ENCODE results near the gene FRMD3.

The FRMD3 gene

GRCh38 chr9:83270116-83270515 lies 268.1 kb downstream of the FRMD3 start:
- Histone ChIP-seq H3K27me3 (ENCODE audit: low read depth) (no peaks in the 10 kb centered on the region), H3K4me3 (no peak overlapping the region), H3K9me3 (no peaks in the 10 kb centered on the region), H3K4me1 (no peaks in the 10 kb centered on the region), H3K36me3 (replicated peaks) (no peaks in the 10 kb centered on the region)
- in situ Hi-C loops (cut with MboI; ENCODE audit: low sequenced_read_pairs): no loop called here
- DNase-seq (ENCODE audit: low spot score in 2 of 2): no peak

GRCh38 chr9:83267741-83268140 lies 270.5 kb downstream of the FRMD3 start:
- Histone ChIP-seq H3K4me3 (no peak overlapping the region), H3K4me1 (no peaks in the 10 kb centered on the region), H3K27me3 (ENCODE audit: low read depth) (no peaks in the 10 kb centered on the region), H3K36me3 (replicated peaks) (no peaks in the 10 kb centered on the region), H3K9me3 (no peaks in the 10 kb centered on the region)
- in situ Hi-C loops (cut with MboI; ENCODE audit: low sequenced_read_pairs): no loop called here
- no peak for DNase-seq (ENCODE audit: low spot score in 2 of 2)

GRCh38 chr9:83266666-83267496 lies 271.3 kb downstream of the FRMD3 start:
- no peak overlapping the region for H3K4me3 ChIP-seq
- H3K4me1 ChIP-seq: no peaks in the 10 kb centered on the region
- no peaks in the 10 kb centered on the region for H3K27me3 ChIP-seq (ENCODE audit: low read depth)
- in situ Hi-C loops (cut with MboI; ENCODE audit: low sequenced_read_pairs): no loop called here
- DNase-seq (ENCODE audit: low spot score in 2 of 2): no peak
- H3K9me3 ChIP-seq: no peaks in the 10 kb centered on the region
- no peaks in the 10 kb centered on the region for H3K36me3 ChIP-seq (replicated peaks)

GRCh38 chr9:83266331-83266665 lies 271.9 kb downstream of the FRMD3 start:
- in situ Hi-C loops (cut with MboI; ENCODE audit: low sequenced_read_pairs): no loop called here
- no peak for DNase-seq (ENCODE audit: low spot score in 2 of 2)
- H3K36me3 ChIP-seq (replicated peaks): no peaks in the 10 kb centered on the region
- no peaks in the 10 kb centered on the region for H3K9me3 ChIP-seq
- H3K27me3 ChIP-seq (ENCODE audit: low read depth): no peaks in the 10 kb centered on the region
- H3K4me1 ChIP-seq: no peaks in the 10 kb centered on the region
- H3K4me3 ChIP-seq: no peak overlapping the region

- in situ Hi-C loops (cut with MboI; ENCODE audit: low sequenced_read_pairs): no loop called here
- no peak overlapping the region for H3K4me3 ChIP-seq
- H3K4me1 ChIP-seq: no peaks in the 10 kb centered on the region
- no peaks in the 10 kb centered on the region for H3K36me3 ChIP-seq (replicated peaks)
- H3K9me3 ChIP-seq: no peaks in the 10 kb centered on the region
- H3K27me3 ChIP-seq (ENCODE audit: low read depth): no peaks in the 10 kb centered on the region
- no peak for DNase-seq (ENCODE audit: low spot score in 2 of 2)
Measured at GRCh38 chr9:83264315-83264714, 273.9 kb downstream of the FRMD3 start.

GRCh38 chr9:83259558-83259957 lies 278.6 kb downstream of the FRMD3 start:
- Histone ChIP-seq H3K4me1 (no peaks in the 10 kb centered on the region), H3K36me3 (replicated peaks) (no peaks in the 10 kb centered on the region), H3K4me3 (no peak overlapping the region), H3K9me3 (no peaks in the 10 kb centered on the region), H3K27me3 (ENCODE audit: low read depth) (no peaks in the 10 kb centered on the region)
- in situ Hi-C loops (cut with MboI; ENCODE audit: low sequenced_read_pairs): no loop called here
- DNase-seq (ENCODE audit: low spot score in 2 of 2): no peak

- no peaks in the 10 kb centered on the region for H3K4me1 ChIP-seq
- no peak for DNase-seq (ENCODE audit: low spot score in 2 of 2)
- no peak overlapping the region for H3K4me3 ChIP-seq
- no peaks in the 10 kb centered on the region for H3K36me3 ChIP-seq (replicated peaks)
- H3K27me3 ChIP-seq (ENCODE audit: low read depth): no peaks in the 10 kb centered on the region
- in situ Hi-C loops (cut with MboI; ENCODE audit: low sequenced_read_pairs): no loop called here
- H3K9me3 ChIP-seq: no peaks in the 10 kb centered on the region
Measured at GRCh38 chr9:83257937-83258891, 280.0 kb downstream of the FRMD3 start.

- H3K9me3 ChIP-seq: no peaks in the 10 kb centered on the region
- no peaks in the 10 kb centered on the region for H3K36me3 ChIP-seq (replicated peaks)
- H3K4me1 ChIP-seq: no peaks in the 10 kb centered on the region
- H3K4me3 ChIP-seq: no peak overlapping the region
- DNase-seq (ENCODE audit: low spot score in 2 of 2): no peak
- H3K27me3 ChIP-seq (ENCODE audit: low read depth): no peaks in the 10 kb centered on the region
- in situ Hi-C loops (cut with MboI; ENCODE audit: low sequenced_read_pairs): no loop called here
Measured at GRCh38 chr9:83247732-83248131, 290.5 kb downstream of the FRMD3 start.

GRCh38 chr9:83245979-83246659 lies 292.1 kb downstream of the FRMD3 start:
- Histone ChIP-seq H3K36me3 (replicated peaks) (no peaks in the 10 kb centered on the region), H3K9me3 (no peaks in the 10 kb centered on the region), H3K27me3 (ENCODE audit: low read depth) (no peaks in the 10 kb centered on the region), H3K4me1 (no peaks in the 10 kb centered on the region), H3K4me3 (no peak overlapping the region)
- DNase-seq (ENCODE audit: low spot score in 2 of 2): no peak
- in situ Hi-C loops (cut with MboI; ENCODE audit: low sequenced_read_pairs): no loop called here

- Histone ChIP-seq H3K9me3 (no peaks in the 10 kb centered on the region), H3K27me3 (ENCODE audit: low read depth) (no peaks in the 10 kb centered on the region), H3K4me1 (no peaks in the 10 kb centered on the region), H3K36me3 (replicated peaks) (no peaks in the 10 kb centered on the region), H3K4me3 (no peak overlapping the region)
- DNase-seq (ENCODE audit: low spot score in 2 of 2): no peak
- in situ Hi-C loops (cut with MboI; ENCODE audit: low sequenced_read_pairs): no loop called here
Measured at GRCh38 chr9:83242066-83242465, 296.1 kb downstream of the FRMD3 start.

- H3K27me3 ChIP-seq (ENCODE audit: low read depth): no peaks in the 10 kb centered on the region
- H3K4me3 ChIP-seq: no peak overlapping the region
- H3K4me1 ChIP-seq: no peaks in the 10 kb centered on the region
- no peak for DNase-seq (ENCODE audit: low spot score in 2 of 2)
- in situ Hi-C loops (cut with MboI; ENCODE audit: low sequenced_read_pairs): no loop called here
- no peaks in the 10 kb centered on the region for H3K9me3 ChIP-seq
- H3K36me3 ChIP-seq (replicated peaks): no peaks in the 10 kb centered on the region
Measured at GRCh38 chr9:83240671-83241070, 297.5 kb downstream of the FRMD3 start.

GRCh38 chr9:83239747-83240146 lies 298.5 kb downstream of the FRMD3 start:
- in situ Hi-C loops (cut with MboI; ENCODE audit: low sequenced_read_pairs): no loop called here

GRCh38 chr9:83238871-83239640 lies 299.1 kb downstream of the FRMD3 start:
- no peaks in the 10 kb centered on the region for H3K9me3 ChIP-seq
- peak in 1 of 2 experiments; percentile 8 for DNase-seq (ENCODE audit: low spot score in 2 of 2)
- no peaks in the 10 kb centered on the region for H3K36me3 ChIP-seq (replicated peaks)
- no peaks in the 10 kb centered on the region for H3K27me3 ChIP-seq (ENCODE audit: low read depth)
- H3K4me3 ChIP-seq: no peak overlapping the region
- in situ Hi-C loops (cut with MboI; ENCODE audit: low sequenced_read_pairs): no loop called here
- no peaks in the 10 kb centered on the region for H3K4me1 ChIP-seq

More at GRCh38 chr9:83239747-83240146, 298.5 kb downstream of the FRMD3 start:
- Histone ChIP-seq H3K27me3 (ENCODE audit: low read depth) (no peaks in the 10 kb centered on the region), H3K36me3 (replicated peaks) (no peaks in the 10 kb centered on the region), H3K4me1 (no peaks in the 10 kb centered on the region), H3K9me3 (no peaks in the 10 kb centered on the region), H3K4me3 (no peak overlapping the region)
- peak in 1 of 2 experiments; percentile 3 for DNase-seq (ENCODE audit: low spot score in 2 of 2)

Measured in HAP-1 (cell line).